T-helper 9 cell (primary cell): Measurements from ENCODE around the gene TEX26.
"Not testable (repeated sequence)": the region's sequence is repeated elsewhere in the genome, so short reads cannot be mapped to it uniquely, and the experiment has no call there.

Source experiments
- DNase-seq: peaks from one replicate; pipeline ENCODE4 v3.0.0-alpha.2; 2020

TEX26 gene

DNA sequence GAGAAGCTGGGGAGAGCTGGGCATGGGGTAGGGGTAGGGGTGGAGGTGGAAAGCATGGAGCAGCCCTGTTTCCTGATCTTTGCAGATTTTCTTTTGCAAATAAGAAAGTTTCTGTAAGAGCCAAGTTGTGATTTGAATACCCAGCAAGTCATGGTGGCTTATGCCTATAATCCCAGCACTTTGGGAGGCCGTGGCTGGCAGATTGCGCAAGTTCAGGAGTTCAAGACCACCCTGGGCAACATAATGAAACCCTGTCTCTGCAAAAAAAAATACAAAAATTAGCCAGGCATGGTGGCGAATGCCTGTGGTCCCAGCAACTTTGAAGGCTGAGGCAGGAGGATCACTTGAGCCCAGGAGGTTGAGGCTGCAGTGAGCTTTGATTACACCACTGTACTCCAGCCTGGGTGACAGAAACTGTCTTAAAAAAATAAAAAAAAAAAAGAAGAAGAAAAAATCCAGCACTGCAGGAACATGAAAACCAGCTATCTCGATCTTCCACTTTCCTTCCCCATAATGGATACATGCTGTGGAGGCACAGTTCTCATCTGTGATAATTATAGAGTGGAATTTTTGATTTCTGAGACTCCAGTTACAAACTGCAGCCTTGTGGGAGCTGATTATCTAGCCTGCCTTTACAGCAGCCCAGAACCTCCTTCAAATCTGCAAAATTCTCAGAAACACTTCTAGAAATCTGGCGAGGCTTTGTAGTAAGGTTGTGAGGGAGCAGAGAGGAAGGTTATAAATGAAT is 12.1 kb upstream of the TEX26 start:
- no peak for DNase-seq

GRCh38 chr13:30923418-30923817 is 9.0 kb upstream of the TEX26 start:
- no peak for DNase-seq

DNA sequence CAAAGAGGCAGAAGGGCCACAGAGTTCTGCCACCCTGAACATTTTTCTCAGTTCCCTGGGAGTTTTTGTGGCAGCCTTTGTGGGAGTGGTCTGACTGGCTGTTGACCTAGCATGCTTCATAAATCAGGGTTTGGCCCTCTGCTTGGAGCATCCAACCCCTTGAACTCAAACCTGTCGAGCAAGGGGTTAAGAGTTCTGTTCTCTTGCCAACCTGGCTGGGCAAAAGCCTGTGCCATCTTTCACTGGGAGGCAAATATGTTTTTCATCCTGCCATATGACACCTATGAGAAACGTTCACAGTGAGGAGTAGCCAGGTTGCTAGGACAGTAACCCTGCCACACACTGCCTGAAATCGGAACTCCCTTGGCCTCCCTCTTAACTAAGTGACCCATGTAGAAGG is 7.7 kb upstream of the TEX26 start:
- DNase-seq: no peak

DNA sequence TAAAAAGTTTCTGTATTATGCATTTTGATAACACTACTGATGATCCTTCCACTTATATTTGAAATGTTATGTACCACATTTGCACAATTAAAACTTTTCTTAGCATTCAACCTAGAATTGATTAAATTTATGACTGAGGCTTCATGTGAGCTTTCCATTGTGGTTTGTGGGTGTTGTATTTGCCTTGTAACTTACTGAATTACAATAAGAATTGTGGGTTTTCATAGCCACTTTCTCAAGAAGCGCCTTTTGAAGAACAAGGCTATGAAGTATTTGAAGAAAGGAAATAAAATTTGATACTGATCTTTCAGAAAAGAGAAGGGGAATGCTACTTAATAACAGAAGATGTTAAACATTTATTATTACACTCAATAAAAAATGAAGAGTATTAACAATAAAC is 7.0 kb upstream of the TEX26 start:
- no peak for DNase-seq

- no peak for DNase-seq
These were observed 5.7 kb upstream of the TEX26 start for GRCh38 chr13:30926781-30927180.

DNA sequence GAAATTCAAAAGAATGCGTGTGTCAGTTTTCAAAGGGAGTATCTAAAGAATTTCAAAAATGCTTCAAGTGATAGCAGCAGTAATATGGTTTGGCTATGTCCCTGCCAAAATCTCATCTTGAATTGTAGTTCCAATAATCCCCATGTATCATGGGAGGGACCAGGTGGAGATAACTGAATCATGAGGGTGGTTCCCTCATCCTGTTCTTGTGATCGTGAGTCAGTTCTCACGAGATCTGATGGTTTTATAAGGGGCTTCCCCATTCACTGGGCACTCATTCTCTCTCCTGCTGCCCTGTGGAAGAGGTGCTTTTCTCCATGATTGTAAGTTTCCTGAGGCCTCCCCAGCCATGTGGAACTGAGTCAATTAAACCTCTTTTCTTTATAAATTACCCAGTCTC is 5.3 kb upstream of the TEX26 start:
- not testable (repeated sequence) for DNase-seq

DNA sequence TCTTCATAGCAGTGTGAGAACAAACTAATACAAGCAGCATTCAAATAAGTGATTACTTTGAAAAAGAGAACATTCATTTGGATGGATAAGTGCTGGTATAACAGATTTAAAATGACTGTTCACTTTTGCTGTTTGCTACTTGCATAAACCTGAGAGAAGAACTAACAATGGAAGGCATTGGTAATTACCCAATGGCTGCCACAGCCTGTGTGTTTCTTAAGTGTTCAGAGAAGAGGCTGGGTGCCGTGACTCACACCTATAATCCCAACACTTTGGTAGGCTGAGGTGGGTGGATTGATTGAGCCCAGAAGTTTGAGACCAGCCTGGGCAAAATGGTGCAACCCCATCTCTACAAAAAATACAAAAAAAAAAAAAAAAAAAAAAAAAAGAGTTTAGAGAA is 4.9 kb upstream of the TEX26 start:
- DNase-seq: no peak

DNA sequence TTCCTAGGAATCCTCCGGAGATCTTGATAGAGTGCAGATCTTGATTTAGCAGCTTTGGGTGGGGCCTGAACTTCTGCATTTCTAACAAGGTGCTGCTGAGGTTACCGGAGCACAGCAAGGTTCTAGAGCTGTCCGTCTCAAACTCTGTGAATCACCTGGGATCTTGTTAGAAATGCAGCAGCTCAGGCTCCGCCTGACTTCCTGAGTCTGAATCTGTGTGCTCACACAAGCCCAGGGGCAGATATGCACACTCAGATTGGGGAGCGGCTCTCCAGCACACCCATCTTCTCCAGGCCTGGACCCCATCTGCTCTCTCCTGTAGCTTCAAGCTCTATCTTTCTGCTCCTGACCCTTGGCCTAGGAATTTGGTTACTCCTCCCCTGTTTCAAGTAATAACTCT is 3.5 kb upstream of the TEX26 start:
- no peak for DNase-seq

GRCh38 chr13:30933354-30933670 is 856 bp downstream of the TEX26 start:
- DNase-seq: no peak

DNA sequence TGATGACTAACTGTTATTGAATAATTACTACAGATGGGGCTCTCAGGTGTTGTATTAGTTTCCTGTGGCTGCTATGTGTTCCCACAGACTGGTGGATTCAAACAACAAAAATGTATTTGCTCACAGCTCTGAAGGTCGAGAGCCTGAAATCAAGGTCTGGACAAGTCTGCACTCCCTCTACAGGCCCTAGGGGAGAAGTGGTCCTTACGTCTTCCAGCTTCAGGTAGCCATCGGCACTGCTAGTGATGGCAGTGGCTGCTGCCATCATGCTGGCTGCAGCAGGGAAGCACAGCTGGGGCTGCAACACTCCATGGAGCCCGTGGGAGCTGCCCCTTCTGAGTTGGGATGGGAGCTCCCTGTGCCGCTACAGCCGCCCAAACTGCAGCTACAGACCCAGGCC is 1.9 kb downstream of the TEX26 start:
- DNase-seq: no peak

DNA sequence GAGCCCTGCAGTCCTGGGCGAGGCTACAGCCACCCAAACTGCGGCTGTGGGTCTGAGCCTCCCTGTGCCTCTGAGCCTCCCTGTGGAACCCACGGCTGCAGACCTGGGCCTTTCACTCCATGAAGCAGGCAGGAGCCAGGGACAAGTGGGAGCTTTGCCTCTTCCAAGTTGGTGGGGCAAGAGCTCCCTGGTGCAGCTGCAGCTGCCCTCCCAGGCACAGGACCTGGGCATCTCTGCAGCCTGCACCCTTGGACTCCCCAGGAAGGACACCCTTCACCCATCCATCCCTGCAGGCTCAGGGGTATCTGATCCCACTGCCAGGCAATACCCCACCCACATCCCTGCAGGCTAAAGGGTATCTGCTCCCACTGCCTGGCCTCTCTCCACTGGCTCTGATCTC is 2.3 kb downstream of the TEX26 start:
- DNase-seq: no peak

GRCh38 chr13:30936971-30937370 is 4.5 kb downstream of the TEX26 start:
- DNase-seq: no peak

GRCh38 chr13:30943881-30944280 is 11.4 kb downstream of the TEX26 start:
- no peak for DNase-seq

DNA sequence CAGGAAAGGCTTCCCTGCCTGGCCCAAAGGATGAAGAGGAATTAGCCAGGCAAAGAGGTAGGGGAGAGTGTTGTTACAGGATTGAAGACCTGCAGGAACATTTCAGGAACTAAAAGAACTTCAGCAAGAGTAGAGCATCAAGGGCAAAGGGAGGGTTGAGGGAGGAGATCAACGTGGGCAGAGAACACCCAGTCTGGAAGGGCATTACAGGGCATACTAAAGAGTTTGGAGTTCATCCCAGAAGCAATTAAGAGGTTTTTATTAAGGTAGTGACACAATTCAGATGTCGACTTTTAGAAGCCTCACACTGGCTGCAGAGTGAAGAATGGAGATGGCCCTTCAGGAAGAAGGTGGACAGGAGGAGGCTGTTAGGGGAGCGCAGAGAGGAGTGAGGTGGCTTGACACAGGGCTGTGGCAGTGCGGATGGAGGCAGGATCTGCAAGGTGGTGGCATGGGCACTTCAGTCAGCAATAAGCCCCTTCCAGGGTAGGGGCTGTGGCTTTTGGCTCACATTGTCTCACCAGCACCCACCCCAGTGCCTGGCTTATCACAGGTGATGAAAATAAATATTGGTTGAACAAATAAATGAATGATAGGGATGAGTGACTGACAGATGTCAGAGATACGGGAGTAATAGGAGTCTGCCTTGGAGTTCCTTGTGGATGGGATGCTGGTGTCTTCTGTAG is 24.9 kb downstream of the TEX26 start:
- no peak for DNase-seq

DNA sequence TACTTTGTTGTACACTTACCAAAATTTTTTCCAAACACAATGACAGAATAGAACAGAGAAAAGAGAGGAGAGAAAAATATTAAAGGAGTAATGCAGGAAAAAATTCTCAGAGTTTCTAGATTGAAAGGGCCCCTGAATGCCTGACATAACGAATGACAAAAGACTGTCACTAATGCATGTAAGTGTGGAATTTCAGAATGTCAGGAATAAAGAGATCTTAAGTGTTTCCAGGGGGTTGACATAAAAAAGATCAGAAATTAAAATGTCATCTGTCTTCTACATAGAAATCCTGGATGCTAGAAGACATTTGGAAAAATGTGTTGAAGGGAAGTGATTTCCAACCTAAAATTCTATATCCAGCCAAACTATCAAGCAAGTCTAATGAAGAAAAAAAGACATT is 27.2 kb downstream of the TEX26 start:
- no peak for DNase-seq

GRCh38 chr13:30963791-30964190 is 31.3 kb downstream of the TEX26 start:
- no peak for DNase-seq

DNA sequence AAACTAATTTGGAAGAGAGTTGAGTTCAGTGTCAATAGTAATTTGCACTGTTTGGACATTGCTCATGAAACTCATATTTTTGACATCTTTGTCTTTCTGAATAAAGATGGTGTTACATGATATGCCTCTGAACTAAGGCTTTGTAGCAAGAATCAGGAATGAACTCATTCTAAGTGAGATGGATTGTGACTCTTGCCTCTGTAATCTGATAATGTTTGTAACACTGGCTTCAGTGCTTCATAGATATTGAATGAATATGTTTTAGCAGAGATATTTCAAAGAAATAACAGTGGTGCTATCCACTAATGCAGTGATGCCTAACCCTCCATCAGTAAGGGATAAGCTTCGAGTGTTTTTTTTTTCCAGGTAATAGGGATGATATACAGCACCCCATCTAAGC is 32.9 kb downstream of the TEX26 start:
- DNase-seq: no peak

GRCh38 chr13:30966101-30966500 is 33.6 kb downstream of the TEX26 start:
- no peak for DNase-seq

- no peak for DNase-seq
These were observed 36.4 kb downstream of the TEX26 start for GRCh38 chr13:30968846-30969245.

DNA sequence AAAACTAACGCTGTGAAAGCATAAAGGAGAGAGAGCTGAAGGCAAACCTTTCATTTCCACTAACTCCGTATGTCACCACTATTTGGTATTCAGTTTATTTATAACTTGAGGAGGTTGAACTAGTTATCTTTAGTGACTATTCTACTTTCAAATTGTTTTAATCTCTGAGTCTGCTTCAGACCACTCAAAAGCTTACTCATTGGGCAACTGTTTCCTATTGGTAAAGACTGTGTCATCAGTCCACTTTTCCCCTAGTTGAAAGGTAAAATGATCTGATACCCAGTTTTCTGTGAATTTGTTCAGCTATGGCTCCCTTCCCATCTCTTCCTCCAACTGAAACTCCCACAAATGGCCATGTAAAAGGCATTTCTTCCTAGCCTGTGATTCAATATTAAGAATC is 39.1 kb downstream of the TEX26 start:
- no peak for DNase-seq

DNA sequence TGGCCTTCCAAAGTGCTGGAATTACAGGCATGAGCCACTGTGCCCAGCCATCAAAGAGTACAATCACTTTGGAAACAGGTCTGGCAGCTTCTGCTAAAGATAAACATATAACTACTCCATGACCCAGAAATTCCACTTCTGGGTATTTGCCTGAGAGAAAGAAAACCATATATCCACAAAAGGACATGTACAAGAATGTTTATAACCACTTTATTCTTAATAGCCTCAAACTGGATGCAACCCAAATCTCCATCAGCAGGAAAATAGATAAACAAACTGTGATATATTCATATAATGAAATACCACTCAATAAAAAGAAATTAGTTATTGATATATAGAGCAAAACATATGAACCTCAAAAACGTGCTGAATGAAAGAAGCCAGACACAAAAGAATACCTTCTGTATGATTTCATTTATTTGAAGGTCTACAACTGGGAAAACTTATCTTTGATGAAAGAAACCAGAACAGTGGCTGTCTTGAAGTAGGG is 40.5 kb downstream of the TEX26 start:
- no peak for DNase-seq

- no peak for DNase-seq
These were observed 41.9 kb downstream of the TEX26 start for GRCh38 chr13:30974350-30974749.

DNA sequence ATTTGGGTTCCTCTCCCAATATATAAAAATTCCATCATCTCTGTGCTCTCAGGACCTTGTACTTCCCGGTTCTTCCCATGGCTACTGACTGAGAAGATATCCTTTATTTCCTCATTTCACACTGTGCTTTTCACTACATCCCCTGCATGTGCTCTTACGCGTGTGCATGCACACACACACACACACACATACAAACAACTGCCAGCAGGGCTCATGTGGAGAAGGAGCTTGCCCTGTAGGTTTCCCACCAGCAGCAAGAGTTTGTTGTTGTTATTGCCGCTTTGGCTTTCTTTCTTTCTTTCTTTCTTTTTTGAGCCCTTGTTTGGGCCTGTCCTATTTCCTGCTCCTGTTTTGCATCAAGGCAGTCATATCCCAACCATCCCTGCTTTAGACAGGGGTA is 43.6 kb downstream of the TEX26 start:
- no peak for DNase-seq
